Myocyte (in vitro differentiated cells): ENCODE measurements around the gene HCRTR1. TPM values are rescaled to one million over a fixed set of nuclear protein-coding genes. Genes with fewer than 3 reads are reported as not detected.

Source experiments
- DNase-seq: peaks from one replicate; pipeline ENCODE4 v3.0.0-alpha.2; 2012; ENCODE audit warnings: low read depth
- total RNA-seq: library from RNA; depleted of rRNA; stranded (reverse); fragments of >200 nt; gene quantifications from 2 replicates; pipeline ENCODE4 v1.2.3, GENCODE V29; 2014

The HCRTR1 gene
- total RNA-seq, 1 donor from 2014 or later = not detected

DNA sequence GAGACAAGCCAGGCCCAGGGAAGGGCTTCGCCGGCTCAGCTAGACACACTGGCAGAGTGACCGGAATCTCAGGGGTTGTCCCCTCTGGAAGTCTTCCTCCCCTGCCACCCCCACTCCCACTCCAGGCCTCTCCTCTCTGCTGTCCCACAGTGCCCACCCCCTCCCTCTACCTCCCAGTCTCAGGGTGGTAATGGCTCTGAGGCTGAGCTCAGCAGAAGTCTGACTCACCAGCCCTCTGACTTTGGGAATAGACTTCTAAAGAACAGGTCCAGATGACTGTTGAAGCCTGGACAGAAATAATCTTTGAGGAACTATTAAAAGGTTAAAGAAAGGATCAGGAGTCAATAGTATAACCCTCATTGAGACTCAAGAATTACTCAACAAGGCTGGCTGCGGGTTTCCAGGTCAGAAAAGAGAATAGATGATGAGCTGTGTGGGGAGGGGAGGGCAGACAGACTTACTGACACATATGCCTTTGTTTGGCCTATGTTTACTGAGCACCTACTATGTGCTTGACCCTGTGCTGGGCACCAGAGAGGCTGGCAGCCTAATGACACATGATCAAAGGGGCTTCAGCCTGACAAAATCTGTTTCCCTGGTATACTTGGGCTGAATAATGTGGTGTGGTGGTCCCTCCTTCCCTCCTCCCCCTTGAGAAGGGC, 8.2 kb downstream of the HCRTR1 start:
- peak; percentile 32 for DNase-seq

GRCh38 chr1:31626223-31627207, 9.0 kb downstream of the HCRTR1 start:
- DNase-seq = peak; percentile 52

- DNase-seq = peak; percentile 94
Observed at GRCh38 chr1:31627301-31627929, 9.9 kb downstream of the HCRTR1 start.

DNA sequence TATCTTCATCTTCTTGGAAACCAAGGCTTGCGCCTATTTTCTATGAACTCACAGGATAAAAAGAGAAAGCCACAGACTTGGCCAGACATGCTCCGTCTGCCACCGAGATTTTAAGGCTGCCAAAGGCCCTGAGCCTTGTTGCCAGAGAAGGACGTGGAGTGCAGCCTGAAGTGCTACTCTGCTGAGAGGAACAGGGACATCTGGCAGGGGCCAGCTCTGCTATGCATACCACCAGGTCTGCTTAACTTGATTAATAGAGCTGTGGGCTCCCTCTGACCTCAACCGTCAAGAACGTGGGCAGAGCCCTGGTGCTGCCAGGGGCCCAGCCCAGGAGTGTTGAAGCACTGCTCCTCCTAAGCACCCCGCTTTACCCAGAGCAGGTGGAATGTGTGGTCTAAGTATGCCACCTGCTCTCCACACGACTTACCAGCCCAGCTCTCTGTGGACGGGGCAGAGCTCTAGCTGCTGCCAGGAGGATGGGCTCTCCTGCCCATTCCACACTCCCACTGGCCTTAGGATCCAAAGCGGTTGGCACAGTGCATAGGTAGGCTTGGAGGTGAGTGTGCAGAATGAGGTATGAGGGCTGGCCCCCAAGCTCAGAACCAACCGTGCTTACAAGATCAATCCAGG, 10.6 kb downstream of the HCRTR1 start:
- peak; percentile 93 for DNase-seq

DNA sequence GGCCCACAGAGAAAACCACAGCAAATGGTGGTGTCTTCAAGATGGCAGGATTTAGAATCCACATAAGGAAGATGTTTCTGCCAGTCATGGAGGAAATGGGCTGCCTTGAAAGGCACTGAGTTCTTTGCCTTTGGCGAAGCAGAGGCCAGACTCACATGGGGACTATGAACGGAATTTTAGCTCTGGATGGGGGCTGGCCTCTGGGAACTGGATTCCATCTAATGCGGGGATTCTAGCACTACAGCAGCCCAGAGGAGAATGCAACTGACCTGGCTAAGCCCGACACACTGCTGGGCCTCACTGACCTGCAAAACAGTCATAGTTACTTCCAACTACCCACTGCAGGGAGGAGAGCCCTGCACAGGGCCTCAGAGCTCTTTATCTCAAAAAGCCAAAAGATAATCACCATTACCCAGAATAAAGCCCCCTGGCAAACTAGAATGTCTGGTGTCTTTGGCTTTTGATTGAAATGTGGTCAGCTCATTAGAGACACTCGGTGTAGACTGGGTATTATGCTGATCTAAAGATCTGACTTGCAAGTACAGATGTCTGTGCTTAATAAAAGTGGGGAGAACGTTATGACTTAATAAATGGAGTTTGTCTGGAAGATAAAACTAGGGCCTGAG, 11.6 kb downstream of the HCRTR1 start:
- DNase-seq = no peak

DNA sequence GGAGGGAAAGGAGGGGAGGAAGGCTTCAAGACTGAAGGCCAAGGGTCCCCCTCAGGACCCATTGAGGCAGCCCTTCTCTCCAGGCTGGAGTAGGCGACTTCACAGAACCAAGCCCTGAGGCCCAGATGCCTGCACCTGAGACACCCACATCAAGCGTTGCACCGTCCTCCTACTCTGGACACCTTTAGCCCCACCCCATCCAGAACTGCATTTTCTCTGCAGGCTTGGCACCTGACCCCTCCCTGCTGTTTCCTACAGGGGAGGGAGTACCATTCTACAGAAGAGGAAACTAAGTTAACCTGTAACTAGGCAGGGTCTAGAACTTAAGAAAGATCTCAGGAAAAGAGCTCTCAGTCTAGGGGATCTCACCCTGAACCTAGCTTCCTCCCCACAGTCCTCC, 15.2 kb downstream of the HCRTR1 start:
- DNase-seq = no peak

GRCh38 chr1:31633117-31633516, 15.6 kb downstream of the HCRTR1 start:
- DNase-seq = peak; percentile 34

DNA sequence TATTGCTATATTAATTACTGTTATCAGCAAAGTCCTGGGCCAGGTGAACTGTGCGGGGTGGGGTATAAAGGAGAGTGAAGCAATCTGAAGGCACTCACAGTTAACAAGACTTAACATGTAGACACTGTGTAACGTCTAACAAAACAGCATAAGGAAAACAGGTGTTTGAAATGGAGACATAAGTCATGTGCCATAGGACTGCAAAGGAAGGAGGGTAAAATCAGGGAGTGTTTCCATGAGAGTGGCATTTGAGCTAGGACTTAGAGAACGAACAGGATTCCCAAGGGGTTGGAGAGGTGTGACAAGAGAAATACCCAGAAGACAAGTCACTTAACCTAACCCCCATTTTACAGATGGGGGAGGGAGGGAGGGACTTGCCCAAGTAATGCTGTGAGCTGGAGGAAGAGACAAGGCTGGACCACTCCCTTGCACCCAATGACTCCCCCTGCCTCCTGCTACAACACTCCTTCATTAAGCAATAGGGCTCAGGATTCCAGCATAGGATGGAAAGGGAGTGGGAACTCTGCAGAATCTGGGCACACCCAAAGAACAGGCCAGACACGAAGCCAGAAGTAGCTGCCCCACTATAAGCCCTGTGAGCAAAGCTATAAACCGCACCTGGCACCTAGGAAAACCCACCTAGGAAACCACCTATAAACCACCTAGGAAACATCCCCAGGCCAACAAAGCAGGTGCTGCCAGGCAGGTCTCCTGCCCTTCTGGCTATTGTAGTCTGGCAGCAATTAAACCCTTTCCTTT, 20.6 kb downstream of the HCRTR1 start:
- peak; percentile 24 for DNase-seq

- DNase-seq = no peak
Observed at GRCh38 chr1:31639543-31639942, 22.1 kb downstream of the HCRTR1 start.

DNA sequence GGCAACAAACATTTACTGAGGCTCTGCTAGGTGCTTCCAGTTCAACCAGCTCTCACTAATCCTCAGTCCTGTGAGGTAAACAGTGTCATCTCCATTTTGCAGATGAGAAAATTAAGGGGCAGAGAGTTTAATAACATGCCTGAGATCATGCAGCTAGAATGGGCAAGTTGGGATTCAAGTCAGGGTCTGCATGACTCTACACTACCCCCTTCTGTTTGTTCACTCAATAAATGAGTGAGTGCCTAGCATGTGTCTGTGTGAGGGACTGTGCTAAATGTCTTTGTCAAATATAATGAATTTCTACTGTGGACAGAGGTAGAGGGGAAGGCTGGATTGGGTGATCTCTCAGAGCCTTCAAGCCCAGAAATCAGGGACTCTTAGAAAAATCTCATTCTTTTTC, 22.7 kb downstream of the HCRTR1 start:
- DNase-seq = no peak

DNA sequence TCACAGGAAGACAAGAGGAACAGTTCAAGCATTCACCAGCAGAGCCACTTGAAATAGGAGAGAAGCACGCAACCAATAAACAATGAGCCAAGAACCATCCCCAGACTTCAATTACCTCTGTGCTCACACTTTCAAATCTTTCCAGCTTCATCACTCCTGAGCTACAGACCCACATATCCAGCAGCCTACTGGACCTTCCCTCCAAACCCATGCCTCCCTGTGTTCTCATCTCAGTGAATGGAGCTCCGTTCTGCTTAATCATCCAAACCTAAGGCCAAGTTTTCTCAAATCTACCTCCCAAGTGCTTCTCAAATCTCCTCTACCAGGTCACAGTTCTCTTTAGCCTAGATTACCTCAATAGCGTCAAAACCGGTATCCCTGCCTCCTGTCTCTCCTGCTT, 23.5 kb downstream of the HCRTR1 start:
- no peak for DNase-seq

- DNase-seq = no peak
Observed at GRCh38 chr1:31642366-31642765, 24.9 kb downstream of the HCRTR1 start.

- no peak for DNase-seq
Observed at GRCh38 chr1:31642897-31643296, 25.4 kb downstream of the HCRTR1 start.

- DNase-seq = no peak
Observed at GRCh38 chr1:31643976-31644559, 26.6 kb downstream of the HCRTR1 start.

- peak; percentile 99 for DNase-seq
Observed at GRCh38 chr1:31644560-31645273, 27.2 kb downstream of the HCRTR1 start, which contains the start of gene PEF1. TSS of gene PEF1 (minus strand) at chr1:31644876. CDS start at chr1:31644864, 12 bp downstream.

GRCh38 chr1:31645274-31645568, 27.7 kb downstream of the HCRTR1 start:
- no peak for DNase-seq

DNA sequence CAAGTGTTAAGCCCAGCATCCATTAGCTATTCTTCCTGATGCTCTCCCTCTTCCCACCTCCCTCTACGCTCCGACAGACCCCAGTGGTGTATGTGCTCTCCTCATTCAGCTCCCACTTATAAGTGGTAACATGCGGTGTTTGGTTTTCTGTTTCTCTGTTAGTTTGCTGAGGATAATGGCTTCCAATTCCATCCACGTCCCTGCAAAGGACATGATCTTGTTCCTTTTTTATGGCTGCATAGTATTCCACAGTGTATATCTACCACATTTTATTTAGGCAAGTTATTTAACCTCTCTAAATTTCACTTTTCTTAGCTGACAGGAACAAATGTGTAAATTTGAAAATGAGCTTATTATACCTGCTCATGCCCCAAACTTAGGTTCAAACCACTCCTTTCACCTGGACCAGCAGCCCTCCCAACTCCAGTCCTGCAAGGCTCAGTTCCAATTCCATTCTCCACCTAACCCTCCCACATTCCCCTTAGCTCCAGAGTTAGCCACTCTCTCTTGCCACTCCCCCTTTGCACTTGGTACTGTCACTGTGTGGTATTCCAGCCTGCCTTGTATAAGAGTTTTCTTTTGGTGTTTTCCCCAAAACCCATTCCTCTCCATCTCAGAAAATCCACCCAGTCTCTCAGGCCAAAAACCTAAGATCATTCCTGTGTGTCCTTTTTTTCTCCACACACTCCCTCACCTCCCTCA, 28.9 kb downstream of the HCRTR1 start:
- DNase-seq = no peak

- DNase-seq = peak; percentile 65
Observed at GRCh38 chr1:31647106-31647505, 29.6 kb downstream of the HCRTR1 start.

GRCh38 chr1:31648190-31648589, 30.7 kb downstream of the HCRTR1 start:
- no peak for DNase-seq
